Common myeloid progenitor, CD34-positive (primary cell): ENCODE results near the gene GNAT2.
A peak's percentile ranks its signal among the peaks of the same experiment; 100 is the strongest.

Experiments
- CTCF ChIA-PET: fragments of 350-600 bp; sonication (Branson Sonifier 250); formaldehyde crosslinking; loops from one replicate; lab custom pipeline; 2021; ENCODE audit warnings: antibody characterized with exemption; lab: Charles Lee
- POLR2A ChIA-PET: fragments of 350-600 bp; sonication (Branson Sonifier 250); formaldehyde crosslinking; loops from one replicate; lab custom pipeline; 2021; ENCODE audit warnings: antibody characterized with exemption; lab: Charles Lee
- DNase-seq, 3 donors: peaks; one replicate each; pipeline versions ENCODE4 v3.0.0 to v3.0.0-alpha.2; 2013
- H3K27ac ChIP-seq, 2 experiments: 1 replicate in 1 of 2; 2 replicates in 1 of 2; pipeline ENCODE4 v1.7.0; 2013; ENCODE audit warnings: inconsistent platforms in 2 of 2, low read length in 2 of 2, mild to moderate bottlenecking in 2 of 2, low read depth in 1 of 2, moderate library complexity in 1 of 2; ENCODE audit not compliant: severe bottlenecking in 2 of 2, insufficient read depth in 1 of 2, poor library complexity in 1 of 2
- H3K27me3 ChIP-seq, 5 experiments: replicated peaks in 2 of 5; 1 replicate in 3 of 5; 2 replicates in 2 of 5; pipeline versions ENCODE4 v1.6.1 to v1.7.0; 2013; ENCODE audit warnings: low read length in 4 of 5, mild to moderate bottlenecking in 2 of 5, moderate library complexity in 2 of 5, inconsistent platforms in 1 of 5; ENCODE audit not compliant: insufficient read depth in 5 of 5, control insufficient read depth in 4 of 5
- H3K36me3 ChIP-seq, 4 experiments: 1 replicate in 2 of 4; 2 replicates in 2 of 4; pipeline versions ENCODE4 v1.6.1 to v1.7.0; 2013; ENCODE audit warnings: low read length in 3 of 4, control low read depth in 1 of 4, mild to moderate bottlenecking in 1 of 4; ENCODE audit not compliant: control insufficient read depth in 4 of 4, insufficient read depth in 4 of 4
- H3K4me1 ChIP-seq, 4 experiments: 1 replicate in 3 of 4; 2 replicates in 1 of 4; pipeline versions ENCODE4 v1.6.1 to v1.7.1; 2013; ENCODE audit warnings: low read length in 3 of 4, mild to moderate bottlenecking in 3 of 4, control low read depth in 1 of 4, inconsistent platforms in 1 of 4, moderate library complexity in 1 of 4; ENCODE audit not compliant: control insufficient read depth in 4 of 4, insufficient read depth in 4 of 4; ENCODE audit errors: control extremely low read depth in 1 of 4
- H3K4me3 ChIP-seq, 7 experiments: 1 replicate in 4 of 7; 2 replicates in 3 of 7; pipeline versions ENCODE4 v1.5.1 to v1.7.0; 2013; ENCODE audit warnings: mild to moderate bottlenecking in 7 of 7, low read length in 6 of 7, moderate library complexity in 6 of 7, inconsistent platforms in 2 of 7, low read depth in 2 of 7, control low read depth in 1 of 7; ENCODE audit not compliant: insufficient read depth in 4 of 7, control insufficient read depth in 1 of 7; ENCODE audit errors: extremely low read depth in 1 of 7
- H3K9me3 ChIP-seq, 5 experiments: 1 replicate in 4 of 5; 2 replicates in 1 of 5; pipeline versions ENCODE4 v1.6.1 to v1.7.1; 2013; ENCODE audit warnings: low read length in 4 of 5, mild to moderate bottlenecking in 2 of 5, inconsistent platforms in 1 of 5, low read depth in 1 of 5, moderate library complexity in 1 of 5; ENCODE audit not compliant: control insufficient read depth in 4 of 5, insufficient read depth in 2 of 5; ENCODE audit errors: control extremely low read depth in 1 of 5
- WGBS: methylation state at CpG from one replicate; pipeline ENCODE4 v1.1.5; 2013; ENCODE audit not compliant: insufficient coverage; 5-methylcytosine and 5-hydroxymethylcytosine counted together

Gene GNAT2

GRCh38 chr1:109654519-109654918 is 35.1 kb upstream of the GNAT2 start:
- WGBS = 100% methylated on average over 10 of the region's 12 CpGs

GRCh38 chr1:109653306-109653705 is 33.9 kb upstream of the GNAT2 start:
- ChIA-PET POLR2A (no interaction called here), CTCF (interaction anchor here (1.1 to 15.1 kb wide), 5 partner anchors 15 to 122 kb away, joined by 3 to 233 read pairs (median 19); no protein-coding TSS in a partner anchor)

More at GRCh38 chr1:109654519-109654918, 35.1 kb upstream of the GNAT2 start:
- H3K36me3 ChIP-seq = peaks cover 0 to 14% (median 1%) of the 10 kb centered on the region in 4 experiments
- POLR2A ChIA-PET = no interaction called here
- no peak for DNase-seq
- H3K4me1 ChIP-seq = peaks cover 0 to 31% (median 24%) of the 10 kb centered on the region in 4 experiments
- H3K9me3 ChIP-seq = no peaks in the 10 kb centered on the region
- peaks cover 0 to 2% (median 0%) of the 10 kb centered on the region in 5 experiments for H3K27me3 ChIP-seq
- H3K27ac ChIP-seq = no peak overlapping the region
- H3K4me3 ChIP-seq = no peak overlapping the region
- CTCF ChIA-PET = interaction anchor here (1.2 to 15.1 kb wide), 4 partner anchors 17 to 330 kb away, joined by 4 to 233 read pairs (median 16); partner anchors contain the start of gene AHCYL1

DNA sequence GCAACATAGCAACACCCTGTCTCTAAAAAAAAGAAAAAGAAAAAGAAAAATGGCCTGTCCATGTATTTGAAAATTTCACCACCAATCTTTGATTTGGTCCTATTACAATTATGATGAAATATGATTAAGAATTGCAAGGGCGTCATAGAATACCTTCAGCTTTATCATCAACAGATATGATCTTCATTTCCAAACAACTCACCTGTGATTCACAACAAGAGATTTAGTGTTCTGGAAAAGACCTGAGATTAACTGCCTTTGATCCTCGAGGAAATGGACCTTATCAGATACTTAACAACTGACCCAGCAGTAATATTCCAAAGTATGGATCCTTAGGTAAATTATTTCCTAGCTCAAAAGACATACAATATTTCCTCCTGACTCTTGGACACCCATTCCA is 33.0 kb upstream of the GNAT2 start:
- no peak overlapping the region for H3K27ac ChIP-seq
- 88% methylated on average over 1 of the region's 2 CpGs for WGBS
- no peak for DNase-seq
- H3K4me3 ChIP-seq = no peak overlapping the region
- H3K4me1 ChIP-seq = peaks cover 0 to 23% (median 15%) of the 10 kb centered on the region in 4 experiments
- H3K27me3 ChIP-seq = peaks cover 0 to 2% (median 0%) of the 10 kb centered on the region in 5 experiments
- POLR2A ChIA-PET = no interaction called here
- no peaks in the 10 kb centered on the region for H3K36me3 ChIP-seq
- no peaks in the 10 kb centered on the region for H3K9me3 ChIP-seq
- CTCF ChIA-PET = interaction anchor here (1.1 to 15.1 kb wide), 8 partner anchors 14 to 332 kb away, joined by 3 to 233 read pairs (median 10); partner anchors contain the start of gene AHCYL1

More at GRCh38 chr1:109653306-109653705, 33.9 kb upstream of the GNAT2 start:
- peaks cover 0 to 2% (median 0%) of the 10 kb centered on the region in 5 experiments for H3K27me3 ChIP-seq
- H3K36me3 ChIP-seq = peaks cover 0 to 5% (median 0%) of the 10 kb centered on the region in 4 experiments
- no peak for DNase-seq
- no peaks in the 10 kb centered on the region for H3K9me3 ChIP-seq
- H3K4me1 ChIP-seq = peaks cover 0 to 27% (median 20%) of the 10 kb centered on the region in 4 experiments
- no peak overlapping the region for H3K27ac ChIP-seq
- H3K4me3 ChIP-seq = no peak overlapping the region
- WGBS = 94% methylated on average over 2 of the region's 2 CpGs

DNA sequence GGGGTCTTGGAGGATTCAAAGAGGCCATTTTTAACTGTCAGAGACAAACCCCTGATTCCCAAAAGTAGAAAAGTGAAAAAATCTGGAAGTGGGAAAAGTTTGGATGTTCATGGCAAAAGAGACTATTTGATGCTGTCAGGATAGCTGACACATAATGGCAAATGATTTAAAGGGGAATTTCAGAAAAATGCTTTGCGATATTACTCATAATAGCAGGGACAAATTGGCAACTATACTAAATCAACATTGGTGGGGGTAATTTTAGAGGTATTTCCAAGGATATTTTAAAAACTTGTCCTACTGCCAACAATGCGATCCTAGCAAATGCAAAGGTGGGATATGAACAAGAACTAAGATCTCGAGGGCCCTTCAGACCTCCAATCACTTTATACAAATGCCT is 31.2 kb upstream of the GNAT2 start:
- peaks cover 0 to 2% (median 0%) of the 10 kb centered on the region in 5 experiments for H3K27me3 ChIP-seq
- peaks cover 0 to 11% (median 6%) of the 10 kb centered on the region in 4 experiments for H3K4me1 ChIP-seq
- WGBS = 100% methylated on average over 1 of the region's 3 CpGs
- ChIA-PET CTCF (interaction anchor here (0.7 to 15.1 kb wide), 22 partner anchors 10 to 1006 kb away, joined by 3 to 233 read pairs (median 5); partner anchors contain the start of genes AHCYL1, GSTM1 and GSTM2), POLR2A (no interaction called here)
- no peak overlapping the region for H3K27ac ChIP-seq
- no peak overlapping the region for H3K4me3 ChIP-seq
- peaks cover 0 to 3% (median 0%) of the 10 kb centered on the region in 5 experiments for H3K9me3 ChIP-seq
- DNase-seq = no peak
- no peaks in the 10 kb centered on the region for H3K36me3 ChIP-seq

- Histone ChIP-seq H3K27ac (no peak overlapping the region), H3K4me1 (peaks cover 0 to 6% (median 0%) of the 10 kb centered on the region in 4 experiments), H3K36me3 (no peaks in the 10 kb centered on the region), H3K27me3 (peaks cover 0 to 2% (median 0%) of the 10 kb centered on the region in 5 experiments), H3K9me3 (peaks cover 0 to 3% (median 0%) of the 10 kb centered on the region in 5 experiments), H3K4me3 (peak overlapping the region in 3 of 7 experiments; percentile 34 to 68 (median 38))
- DNase-seq = peak; percentile 48 to 80 (median 70)
- WGBS = 50% methylated on average over 1 of the region's 4 CpGs
- ChIA-PET CTCF (interaction anchor here (0.7 to 15.1 kb wide), 19 partner anchors 11 to 380 kb away, joined by 3 to 233 read pairs (median 6); partner anchors contain the start of genes AHCYL1, GSTM1 and GSTM2), POLR2A (no interaction called here)
Observed at GRCh38 chr1:109649491-109649914, 30.1 kb upstream of the GNAT2 start.

- 30% methylated on average over 2 of the region's 10 CpGs for WGBS
- peaks cover 0 to 3% (median 0%) of the 10 kb centered on the region in 5 experiments for H3K9me3 ChIP-seq
- peaks cover 0 to 38% (median 14%) of the 10 kb centered on the region in 4 experiments for H3K4me1 ChIP-seq
- no peak for DNase-seq
- no peaks in the 10 kb centered on the region for H3K36me3 ChIP-seq
- no peak overlapping the region for H3K4me3 ChIP-seq
- CTCF ChIA-PET = interaction anchor here (1.4 to 25.8 kb wide), 4 partner anchors 11 to 133 kb away, joined by 3 to 430 read pairs (median 276); partner anchors contain the start of genes GNAI3, GPR61 and GSTM4
- POLR2A ChIA-PET = no interaction called here
- H3K27me3 ChIP-seq = no peaks in the 10 kb centered on the region
- H3K27ac ChIP-seq = no peak overlapping the region
Observed at GRCh38 chr1:109644670-109645069, 25.3 kb upstream of the GNAT2 start.
